Nephron progenitor cell (in vitro differentiated cells): ENCODE measurements around the gene S1PR3.
"Not testable (repeated sequence)": the region's sequence is repeated elsewhere in the genome, so short reads cannot be mapped to it uniquely, and the experiment has no call there.

Experiments
- DNase-seq: peaks from one replicate; pipeline ENCODE4 v3.0.0; 2021
- H3K27ac Mint-ChIP-seq: 2 replicates; pipeline ENCODE4 v1.8.0; 2021; ENCODE audit warnings: mild to moderate bottlenecking, moderate library complexity, mixed read lengths
- H3K27me3 Mint-ChIP-seq: 2 replicates; pipeline ENCODE4 v1.8.0; 2021; ENCODE audit warnings: mild to moderate bottlenecking, low read depth, mixed read lengths; ENCODE audit not compliant: poor library complexity
- H3K36me3 Mint-ChIP-seq: 2 replicates; pipeline ENCODE4 v1.8.0; 2021; ENCODE audit warnings: low read depth, mixed read lengths
- H3K4me1 Mint-ChIP-seq: 2 replicates; pipeline ENCODE4 v1.8.0; 2021; ENCODE audit warnings: mixed read lengths
- H3K4me3 Mint-ChIP-seq: 2 replicates; pipeline ENCODE4 v1.8.0; 2021; ENCODE audit warnings: mild to moderate bottlenecking, moderate library complexity, mixed read lengths
- H3K9me3 Mint-ChIP-seq: 2 replicates; pipeline ENCODE4 v1.8.0; 2021; ENCODE audit warnings: mild to moderate bottlenecking, moderate library complexity, mixed read lengths
- CTCF ChIP-seq: fragments of 200-600 bp; sonication (generic); IDR thresholded peaks from 2 replicates; pipeline ENCODE4 v1.5.0; 2021; ENCODE audit warnings: antibody characterized with exemption

S1PR3 gene

GRCh38 chr9:88991066-88992034 lies at the start of gene S1PR3:
S1PR3 (plus strand) TSS chr9:88991468; CDS start chr9:89001201, 9,733 bp downstream.
- peaks cover 14% of the 10 kb centered on the region for H3K36me3 Mint-ChIP-seq
- DNase-seq = peak; percentile 80
- peaks cover 4% of the 10 kb centered on the region for H3K9me3 Mint-ChIP-seq
- H3K4me1 Mint-ChIP-seq = peaks cover 73% of the 10 kb centered on the region
- peak within 1 kb of the TSS; percentile 97 for H3K4me3 Mint-ChIP-seq
- peaks cover 3% of the 10 kb centered on the region for H3K27me3 Mint-ChIP-seq
- no peak for TF ChIP-seq CTCF
- peak within 1 kb of the TSS; percentile 95 for H3K27ac Mint-ChIP-seq

- H3K4me3 Mint-ChIP-seq, H3K4me1 Mint-ChIP-seq, DNase-seq, H3K27ac Mint-ChIP-seq, H3K36me3 Mint-ChIP-seq, H3K27me3 Mint-ChIP-seq: not testable (repeated sequence)
- H3K9me3 Mint-ChIP-seq = peaks cover 37% of the 10 kb centered on the region
Measured at GRCh38 chr9:88941586-88941985, 49.7 kb upstream of the S1PR3 start.

GRCh38 chr9:88942411-88942810 lies 48.9 kb upstream of the S1PR3 start:
- H3K27ac Mint-ChIP-seq = no peak overlapping the region
- no peak for DNase-seq
- no peaks in the 10 kb centered on the region for H3K27me3 Mint-ChIP-seq
- H3K4me1 Mint-ChIP-seq = peaks cover 5% of the 10 kb centered on the region
- H3K9me3 Mint-ChIP-seq = peaks cover 37% of the 10 kb centered on the region
- H3K4me3 Mint-ChIP-seq = no peak overlapping the region
- peaks cover 3% of the 10 kb centered on the region for H3K36me3 Mint-ChIP-seq
- TF ChIP-seq CTCF = no peak

GRCh38 chr9:88945636-88946333 lies 45.5 kb upstream of the S1PR3 start:
- no peak overlapping the region for H3K27ac Mint-ChIP-seq
- peaks cover 35% of the 10 kb centered on the region for H3K4me1 Mint-ChIP-seq
- H3K9me3 Mint-ChIP-seq = peaks cover 18% of the 10 kb centered on the region
- DNase-seq = no peak
- no peak overlapping the region for H3K4me3 Mint-ChIP-seq
- no peaks in the 10 kb centered on the region for H3K36me3 Mint-ChIP-seq
- no peaks in the 10 kb centered on the region for H3K27me3 Mint-ChIP-seq
- no peak for TF ChIP-seq CTCF

GRCh38 chr9:88947581-88948573 lies 43.4 kb upstream of the S1PR3 start:
- Mint-ChIP-seq H3K4me3 (no peak overlapping the region), H3K27ac (no peak overlapping the region), H3K27me3 (no peaks in the 10 kb centered on the region), H3K4me1 (peaks cover 39% of the 10 kb centered on the region), H3K36me3 (no peaks in the 10 kb centered on the region), H3K9me3 (peaks cover 4% of the 10 kb centered on the region)
- no peak for TF ChIP-seq CTCF
- no peak for DNase-seq
